K562 (cell line): ENCODE results near the gene MAP3K6. TPM values are rescaled to one million over a fixed set of nuclear protein-coding genes. Genes with fewer than 3 reads are reported as not detected.
A peak's percentile ranks its signal among the peaks of the same experiment; 100 is the strongest.

ENCODE experiments used
- ATAC-seq: fragments of 200-7000 bp; cut with Tn5 transposase; 3 replicates; pipeline ENCODE4 v1.9.1; 2020; ENCODE audit warnings: moderate library complexity
- BruUV-seq: library from RNA; stranded (reverse); fragments of 400-500 nt; replicated peaks from 2 replicates; lab custom pipeline; 2021; lab: Mats Ljungman, UMichigan
- CTCF ChIA-PET: fragments of 300-600 bp; formaldehyde crosslinking; extraction: SDS; loops from one replicate; lab custom pipeline; 2021; ENCODE audit warnings: low intra/inter-chr PET ratio; lab: Yijun Ruan, JAX
- POLR2A ChIA-PET: fragments of 300-600, 350-650 bp; sonication (Branson Sonifier 250); formaldehyde crosslinking; extraction: SDS; loops from one replicate; lab custom pipeline; 2021; ENCODE audit warnings: antibody characterized with exemption, inconsistent platforms; lab: Yijun Ruan, JAX
- DNase-seq, 4 experiments: peaks; one replicate each; pipeline versions ENCODE4 v3.0.0 to v3.0.0-alpha.2; 2011 to 2018; ENCODE audit warnings: low spot score in 3 of 4, mixed read lengths in 3 of 4; ENCODE audit errors: extremely low read depth in 1 of 4
- FAIRE-seq: peaks from 2 replicates; lab custom pipeline; 2011; peaks lifted over from hg19 to GRCh38; lab: Jason Lieb, UNC
- H2AFZ ChIP-seq: 2 replicates; pipeline ENCODE4 v1.6.0; 2011; ENCODE audit warnings: low read depth, low read length, control low read depth, inconsistent platforms
- H3K27ac ChIP-seq: fragments of 200-600 bp; 3 replicates; pipeline ENCODE4 v1.8.0; 2011; ENCODE audit warnings: low read depth, mild to moderate bottlenecking, control low read depth, inconsistent platforms, low read length, moderate library complexity, mixed read lengths; ENCODE audit errors: extremely low read depth
- H3K27me3 ChIP-seq, 2 experiments: fragments of 300-600 bp in 1 of 2; 2 replicates in 1 of 2; 3 replicates in 1 of 2; pipeline versions ENCODE4 v1.6.0 to v1.8.0; 2011; ENCODE audit warnings: inconsistent platforms in 2 of 2, low read length in 2 of 2, mild to moderate bottlenecking in 1 of 2, mixed read lengths in 1 of 2, moderate library complexity in 1 of 2; ENCODE audit not compliant: control insufficient read depth in 2 of 2, insufficient read depth in 2 of 2
- H3K36me3 ChIP-seq: fragments of 300-600 bp; 3 replicates; pipeline ENCODE4 v1.8.0; 2011; ENCODE audit warnings: mild to moderate bottlenecking, low read length, inconsistent platforms; ENCODE audit not compliant: control insufficient read depth, insufficient read depth
- H3K4me1 ChIP-seq, 2 experiments: fragments of 200-600 bp in 1 of 2; replicated peaks in 1 of 2; 2 replicates in 1 of 2; 3 replicates in 1 of 2; pipeline versions ENCODE4 v1.5.1 to v1.8.0; 2011; ENCODE audit warnings: inconsistent platforms in 2 of 2, low read length in 2 of 2, mild to moderate bottlenecking in 1 of 2, mixed read lengths in 1 of 2, moderate library complexity in 1 of 2; ENCODE audit not compliant: control insufficient read depth in 2 of 2, insufficient read depth in 2 of 2
- H3K4me2 ChIP-seq: 2 replicates; pipeline ENCODE4 v1.6.1; 2011; ENCODE audit warnings: low read length, control low read depth, inconsistent platforms, mixed read lengths; ENCODE audit not compliant: insufficient read depth
- H3K4me3 ChIP-seq: fragments of 200-600 bp; sonication (generic), shearing (Covaris generic); 2 replicates; pipeline ENCODE4 v1.5.1; 2016; ENCODE audit warnings: control low read depth, inconsistent platforms
- H3K79me2 ChIP-seq: fragments of 200-600 bp; 3 replicates; pipeline ENCODE4 v1.8.0; 2011; ENCODE audit warnings: low read length, inconsistent platforms; ENCODE audit not compliant: control insufficient read depth, insufficient read depth
- H3K9ac ChIP-seq, 2 experiments: 2 replicates each; pipeline versions ENCODE4 v1.6.0 to v1.6.1; 2011; ENCODE audit warnings: low read depth in 2 of 2, low read length in 2 of 2, control low read depth in 1 of 2, inconsistent platforms in 1 of 2, mild to moderate bottlenecking in 1 of 2, mixed read lengths in 1 of 2; ENCODE audit not compliant: insufficient read depth in 1 of 2
- H3K9me1 ChIP-seq: one replicate; pipeline ENCODE4 v1.6.0; 2011; ENCODE audit warnings: inconsistent platforms, mild to moderate bottlenecking, low read length, moderate library complexity; ENCODE audit not compliant: control insufficient read depth, insufficient read depth
- H3K9me3 ChIP-seq: replicated peaks from 2 replicates; pipeline ENCODE4 v1.5.1; 2011; ENCODE audit warnings: low read depth, low read length, inconsistent platforms; ENCODE audit not compliant: control insufficient read depth, insufficient read depth
- H4K20me1 ChIP-seq: replicated peaks from 2 replicates; pipeline ENCODE4 v1.6.1; 2011; ENCODE audit warnings: low read length, inconsistent platforms, mixed read lengths; ENCODE audit not compliant: control insufficient read depth, insufficient read depth
- BDP1 ChIP-seq: IDR thresholded peaks from 3 replicates; pipeline ENCODE4 v1.6.1; 2011; ENCODE audit not compliant: insufficient read length, insufficient read depth
- CBFB ChIP-seq: sonication (generic); formaldehyde crosslinking; IDR thresholded peaks from 2 replicates; pipeline ENCODE4 v1.4.0; 2020; ENCODE audit warnings: mild to moderate bottlenecking, missing genetic modification reagents
- DIDO1 ChIP-seq: fragments of 450-650 bp; IDR thresholded peaks from 2 replicates; pipeline ENCODE4 v1.6.1; 2016; ENCODE audit warnings: low read depth, missing biosample characterization, missing genetic modification characterization
- DLX4 ChIP-seq: fragments of 250-450 bp; sonication (Bioruptor Pico); IDR thresholded peaks from 2 replicates; pipeline ENCODE4 v1.6.1; 2021; ENCODE audit warnings: mild to moderate bottlenecking
- EP400 ChIP-seq: fragments of 450-650 bp; IDR thresholded peaks from 2 replicates; pipeline ENCODE4 v1.6.1; 2017; ENCODE audit warnings: antibody characterized with exemption, mild to moderate bottlenecking, moderate library complexity
- HMBOX1 ChIP-seq: sonication (generic); IDR thresholded peaks from 2 replicates; pipeline ENCODE4 v1.6.1; 2016
- POLR2AphosphoS2 ChIP-seq: IDR thresholded peaks from 2 replicates; pipeline ENCODE4 v1.6.1; 2012; ENCODE audit warnings: low read length, improper control_type of control experiment
- RBM22 ChIP-seq: fragments of 200-400 bp; formaldehyde crosslinking; IDR thresholded peaks from 2 replicates; pipeline ENCODE4 v1.6.1; 2018; ENCODE audit warnings: low read length, low read depth; ENCODE audit not compliant: poor library complexity, severe bottlenecking
- RREB1 ChIP-seq: fragments of 250-450 bp; sonication (Bioruptor Pico); IDR thresholded peaks from 2 replicates; pipeline ENCODE4 v1.4.0; 2020
- SP1 ChIP-seq: sonication (generic); formaldehyde crosslinking; IDR thresholded peaks from 2 replicates; pipeline ENCODE4 v1.8.1; 2022; ENCODE audit warnings: mild to moderate bottlenecking, missing genetic modification reagents
- ZC3H11A ChIP-seq: IDR thresholded peaks from 2 replicates; pipeline ENCODE4 v1.6.1; 2012; ENCODE audit warnings: low read depth, low read length, improper control_type of control experiment
- ZNF184 ChIP-seq: sonication (generic); formaldehyde crosslinking; IDR thresholded peaks from 2 replicates; pipeline ENCODE4 v1.5.0; 2020; ENCODE audit warnings: missing genetic modification reagents
- ZNF280A ChIP-seq: fragments of 450-650 bp; IDR thresholded peaks from 2 replicates; pipeline ENCODE4 v1.6.1; 2018; ENCODE audit warnings: mild to moderate bottlenecking, low read depth; ENCODE audit not compliant: partially characterized antibody
- WGBS: fragments of 100-300 bp; shearing (Covaris generic); methylation state at CpG from one replicate; pipeline ENCODE4 v1.1.6; 2016; ENCODE audit warnings: low coverage, mixed read lengths; ENCODE audit not compliant: insufficient coverage; ENCODE audit errors: missing lambda C conversion rate; 5-methylcytosine and 5-hydroxymethylcytosine counted together
- in situ Hi-C: fragments of 300-500 bp; cut with MboI; formaldehyde crosslinking; loops from 4 replicates; pipeline ENCODE4 v1.15.0; 2018; ENCODE audit warnings: inconsistent platforms, mixed read lengths
- intact Hi-C: fragments of 100-400 bp; cut with micrococcal nuclease; formaldehyde crosslinking; loops from 2 replicates; pipeline ENCODE4 v1.14.2; 2022
- polyA plus RNA-seq, 8 experiments: library from polyadenylated mRNA; depleted of rRNA in 4 of 8; stranded (reverse) in 5 of 8; unstranded in 3 of 8; fragments of >200 nt; fragmentation: Nextera tagmentation in 2 of 8; fragmentation: Illumina TruSeq in 1 of 8; extraction: Ambion mirVana in 2 of 8; extraction: Trizol in 1 of 8; gene quantifications; 2 replicates each; pipeline versions ENCODE4 v1.2.1 to v1.2.3, GENCODE V29; 2011 to 2014; ENCODE audit warnings: inconsistent platforms in 1 of 8, missing spikeins in 1 of 8
- total RNA-seq, 7 experiments: library from RNA; depleted of rRNA in 6 of 7; stranded (reverse); fragments of >200 nt in 6 of 7; fragmentation: Illumina TruSeq in 2 of 7; extraction: Trizol in 2 of 7; gene quantifications; 2 replicates each; pipeline versions ENCODE4 v1.2.1 to v1.2.3, GENCODE V29; 2011 to 2021; ENCODE audit warnings: low replicate concordance in 1 of 7

The MAP3K6 gene
- total and polyA plus RNA-seq, 9 of the 15 experiments (the other 6 are each of a cell fraction or from before 2014, with no cell fraction given): 0.99 to 21.9 (median 7.0) TPM

GRCh38 chr1:27321813-27322568 is 44.8 kb downstream of the MAP3K6 start, which contains the start of gene TMEM222:
TSS of gene TMEM222 (plus strand) at chr1:27322163. CDS start at chr1:27322198, 35 bp downstream.
- BruUV-seq: no TSS peak
- Histone ChIP-seq H3K27ac (peak within 1 kb of the TSS; percentile 93), H4K20me1 (no peaks in the 10 kb centered on the region; the same call in 1 of the 2 replicates), H3K79me2 (peaks cover 49% of the 10 kb centered on the region), H3K9ac (peak within 1 kb of the TSS; percentile 95 to 97), H3K9me3 (no peaks in the 10 kb centered on the region), H3K36me3 (peaks cover 38% of the 10 kb centered on the region), H2AFZ (peak within 1 kb of the TSS; percentile 100), H3K27me3 (no peaks in the 10 kb centered on the region), H3K4me3 (peak within 1 kb of the TSS; percentile 79), H3K4me1 (peaks cover 12 to 13% of the 10 kb centered on the region in 2 experiments), H3K4me2 (peak within 1 kb of the TSS; percentile 99), H3K9me1 (no peaks in the 10 kb centered on the region)
- DNase-seq (peak; percentile 98 to 99 (median 98)), ATAC-seq (peak; percentile 98), FAIRE-seq (peak; percentile 69)
- in situ Hi-C loops: no loop called here
- POLR2A ChIA-PET: interaction anchor here (0.5 to 3.1 kb wide), 6 partner anchors 11 to 168 kb away, joined by 3 to 23 read pairs (median 6); partner anchors contain the start of genes MAP3K6 and SLC9A1
- 1% methylated on average over 45 of the region's 67 CpGs for WGBS
- intact Hi-C loops: no loop called here
- CTCF ChIA-PET: interaction anchor here (0.6 kb wide), 2 partner anchors 44 to 273 kb away, joined by 4 to 5 read pairs; no protein-coding TSS in a partner anchor
- TF ChIP-seq ZNF280A: no peak
- TF ChIP-seq RREB1 (CRISPR knock-in tag): peak; percentile 96
- peak; percentile 95 for TF ChIP-seq RBM22
- no peak for TF ChIP-seq ZNF184
- TF ChIP-seq HMBOX1: no peak
- peak; percentile 99 for TF ChIP-seq SP1 (CRISPR knock-in tag)
- peak; percentile 98 for TF ChIP-seq EP400
- TF ChIP-seq ZC3H11A: peak; percentile 88
- TF ChIP-seq POLR2AphosphoS2: no peak
- no peak for TF ChIP-seq BDP1
- TF ChIP-seq CBFB (CRISPR knock-in tag): peak; percentile 78
- TF ChIP-seq DIDO1 (tag): peak; percentile 96
- no peak for TF ChIP-seq DLX4 (CRISPR knock-in tag)
